IMR-90 (cell line): ENCODE results near the gene MYH6. TPM values are rescaled to one million over a fixed set of nuclear protein-coding genes. Genes with fewer than 3 reads are reported as not detected.

Experiments
- ATAC-seq: fragments of 200-7000 bp; cut with Tn5 transposase; 2 replicates; pipeline ENCODE4 v1.9.1; 2020; ENCODE audit warnings: low read depth, mild to moderate bottlenecking, moderate library complexity
- BruUV-seq: library from RNA; stranded (reverse); fragments of 400-500 nt; replicated peaks from 2 replicates; lab custom pipeline; 2021; lab: Mats Ljungman, UMichigan
- CTCF ChIA-PET: fragments of 300-600 bp; formaldehyde crosslinking; extraction: SDS; loops from one replicate; lab custom pipeline; 2021; ENCODE audit warnings: antibody characterized with exemption; lab: Yijun Ruan, JAX
- POLR2A ChIA-PET: fragments of 300-600 bp; sonication (Branson Sonifier 250); formaldehyde crosslinking; loops from one replicate; lab custom pipeline; 2022; ENCODE audit warnings: antibody characterized with exemption; ENCODE audit not compliant: unreplicated experiment; lab: Charles Lee
- DNase-seq: peaks from one replicate; pipeline ENCODE4 v3.0.0; 2013
- H2AFZ ChIP-seq: replicated peaks from 2 replicates; pipeline ENCODE3; 2013; ENCODE audit warnings: low read length, mild to moderate bottlenecking; ENCODE audit not compliant: poor library complexity
- H2AK5ac ChIP-seq: 2 replicates; pipeline ENCODE4 v1.6.1; 2013; ENCODE audit warnings: low read depth, low read length, inconsistent platforms
- H2AK9ac ChIP-seq: replicated peaks from 2 replicates; pipeline ENCODE3; 2013; ENCODE audit warnings: mild to moderate bottlenecking, low read depth, low read length, moderate library complexity; ENCODE audit not compliant: poor library complexity
- H2BK120ac ChIP-seq: 2 replicates; pipeline ENCODE4 v1.6.1; 2013; ENCODE audit warnings: low read depth, low read length, inconsistent platforms
- H2BK15ac ChIP-seq: 3 replicates; pipeline ENCODE4 v1.6.1; 2013; ENCODE audit warnings: low read depth, low read length, inconsistent platforms
- H2BK20ac ChIP-seq: 2 replicates; pipeline ENCODE4 v1.6.1; 2013; ENCODE audit warnings: low read depth, mild to moderate bottlenecking, inconsistent platforms, low read length, moderate library complexity
- H2BK5ac ChIP-seq: 2 replicates; pipeline ENCODE4 v1.6.1; 2013; ENCODE audit warnings: mild to moderate bottlenecking, low read depth, low read length, inconsistent platforms; ENCODE audit not compliant: poor library complexity, severe bottlenecking
- H3K14ac ChIP-seq: replicated peaks from 2 replicates; pipeline ENCODE4 v1.6.1; 2013; ENCODE audit warnings: low read depth, low read length, inconsistent platforms
- H3K18ac ChIP-seq: 2 replicates; pipeline ENCODE4 v1.6.1; 2013; ENCODE audit warnings: low read depth, low read length, control low read depth
- H3K23ac ChIP-seq: 2 replicates; pipeline ENCODE4 v1.6.1; 2013; ENCODE audit warnings: low read depth, low read length, inconsistent platforms
- H3K27ac ChIP-seq: 2 replicates; pipeline ENCODE4 v1.5.1; 2013; ENCODE audit warnings: mild to moderate bottlenecking, control low read depth, low read length; ENCODE audit not compliant: insufficient read depth
- H3K27me3 ChIP-seq: 2 replicates; pipeline ENCODE4 v1.6.1; 2013; ENCODE audit warnings: low read length; ENCODE audit not compliant: control insufficient read depth, insufficient read depth
- H3K36me3 ChIP-seq: 2 replicates; pipeline ENCODE4 v1.6.1; 2013; ENCODE audit warnings: low read length, mixed read lengths; ENCODE audit not compliant: control insufficient read depth, insufficient read depth
- H3K4ac ChIP-seq: 2 replicates; pipeline ENCODE4 v1.6.1; 2013; ENCODE audit warnings: low read depth, low read length, inconsistent platforms
- H3K4me1 ChIP-seq: 2 replicates; pipeline ENCODE4 v1.6.1; 2013; ENCODE audit warnings: low read length, mixed read lengths; ENCODE audit not compliant: control insufficient read depth, insufficient read depth
- H3K4me2 ChIP-seq: 2 replicates; pipeline ENCODE4 v1.6.1; 2013; ENCODE audit warnings: low read depth, mild to moderate bottlenecking, control low read depth, low read length, moderate library complexity
- H3K4me3 ChIP-seq: 2 replicates; pipeline ENCODE4 v1.5.1; 2013; ENCODE audit warnings: low read depth, mild to moderate bottlenecking, control low read depth, low read length, moderate library complexity; ENCODE audit not compliant: insufficient read depth
- H3K56ac ChIP-seq: 2 replicates; pipeline ENCODE4 v1.6.1; 2013; ENCODE audit warnings: low read length, inconsistent platforms; ENCODE audit not compliant: insufficient read depth; ENCODE audit errors: extremely low read depth
- H3K79me1 ChIP-seq, 2 experiments: 2 replicates each; pipeline ENCODE4 v1.6.1; 2013; ENCODE audit warnings: low read length in 2 of 2, inconsistent platforms in 1 of 2, low read depth in 1 of 2
- H3K9ac ChIP-seq: 2 replicates; pipeline ENCODE4 v1.6.1; 2013; ENCODE audit warnings: low read depth, low read length, control low read depth
- H3K9me1 ChIP-seq: 2 replicates; pipeline ENCODE4 v1.6.1; 2013; ENCODE audit warnings: low read length, inconsistent platforms; ENCODE audit not compliant: insufficient read depth
- H3K9me3 ChIP-seq: 2 replicates; pipeline ENCODE4 v1.6.1; 2013; ENCODE audit warnings: low read length; ENCODE audit not compliant: control insufficient read depth, insufficient read depth
- H4K20me1 ChIP-seq: 2 replicates; pipeline ENCODE4 v1.6.1; 2013; ENCODE audit warnings: low read length, inconsistent platforms; ENCODE audit not compliant: insufficient read depth
- H4K5ac ChIP-seq: 2 replicates; pipeline ENCODE4 v1.6.1; 2013; ENCODE audit warnings: mild to moderate bottlenecking, low read depth, low read length, control low read depth
- H4K8ac ChIP-seq, 2 experiments: 2 replicates each; pipeline ENCODE4 v1.6.1; 2013; ENCODE audit warnings: low read depth in 2 of 2, low read length in 2 of 2, control low read depth in 1 of 2, inconsistent platforms in 1 of 2
- H4K91ac ChIP-seq: 2 replicates; pipeline ENCODE4 v1.6.1; 2013; ENCODE audit warnings: low read depth, low read length, inconsistent platforms; ENCODE audit not compliant: insufficient read depth
- BHLHE40 ChIP-seq: fragments of 150-350 bp; IDR thresholded peaks from 2 replicates; pipeline ENCODE4 v1.6.1; 2016; ENCODE audit warnings: mild to moderate bottlenecking, low read depth, low read length
- CEBPB ChIP-seq: IDR thresholded peaks from 2 replicates; pipeline ENCODE4 v1.6.1; 2012; ENCODE audit warnings: low read depth, low read length, improper control_type of control experiment
- CHD1 ChIP-seq: IDR thresholded peaks from 2 replicates; pipeline ENCODE4 v1.6.1; 2012; ENCODE audit warnings: low read depth, low read length, improper control_type of control experiment
- CTCF ChIP-seq: conservative IDR thresholded peaks from 2 replicates; pipeline ENCODE4 v1.5.1; 2012; ENCODE audit warnings: mild to moderate bottlenecking, low read depth, low read length, improper control_type of control experiment
- ELK1 ChIP-seq: fragments of 150-350 bp; IDR thresholded peaks from 2 replicates; pipeline ENCODE4 v1.6.1; 2016; ENCODE audit warnings: low read depth, mild to moderate bottlenecking, low read length, moderate library complexity, borderline replicate concordance
- FOS ChIP-seq: fragments of 150-350 bp; IDR thresholded peaks from 2 replicates; pipeline ENCODE4 v1.6.1; 2016; ENCODE audit warnings: low read depth, low read length
- MAFK ChIP-seq: IDR thresholded peaks from 2 replicates; pipeline ENCODE4 v1.6.1; 2012; ENCODE audit warnings: low read depth, low read length, improper control_type of control experiment
- MAZ ChIP-seq: IDR thresholded peaks from 2 replicates; pipeline ENCODE4 v1.6.1; 2012; ENCODE audit warnings: low read depth, mild to moderate bottlenecking, low read length, improper control_type of control experiment, moderate library complexity, borderline replicate concordance
- MXI1 ChIP-seq: IDR thresholded peaks from 2 replicates; pipeline ENCODE4 v1.6.1; 2012; ENCODE audit warnings: low read depth, mild to moderate bottlenecking, low read length, moderate library complexity, borderline replicate concordance
- NFE2L2 ChIP-seq: fragments of 150-350 bp; IDR thresholded peaks from 2 replicates; pipeline ENCODE4 v1.6.1; 2016; ENCODE audit warnings: low read depth, mild to moderate bottlenecking, low read length
- POLR2A ChIP-seq: IDR thresholded peaks from 2 replicates; pipeline ENCODE4 v1.6.1; 2012; ENCODE audit warnings: mild to moderate bottlenecking, low read depth, low read length
- RAD21 ChIP-seq: IDR thresholded peaks from 2 replicates; pipeline ENCODE4 v1.6.1; 2012; ENCODE audit warnings: low read length, improper control_type of control experiment
- RCOR1 ChIP-seq: IDR thresholded peaks from 2 replicates; pipeline ENCODE4 v1.6.1; 2012; ENCODE audit warnings: mild to moderate bottlenecking, low read length, improper control_type of control experiment; ENCODE audit not compliant: insufficient replicate concordance
- RFX5 ChIP-seq: IDR thresholded peaks from 2 replicates; pipeline ENCODE4 v1.8.0; 2012; ENCODE audit warnings: low read depth, mild to moderate bottlenecking, low read length, moderate library complexity
- SMC3 ChIP-seq: fragments of 150-350 bp; IDR thresholded peaks from 2 replicates; pipeline ENCODE4 v1.6.1; 2016; ENCODE audit warnings: low read depth, mild to moderate bottlenecking, antibody characterized with exemption, low read length, moderate library complexity
- USF2 ChIP-seq: fragments of 150-350 bp; IDR thresholded peaks from 2 replicates; pipeline ENCODE4 v1.6.1; 2017; ENCODE audit warnings: mild to moderate bottlenecking, antibody characterized with exemption, low read length, low read depth
- WGBS, 2 experiments: methylation state at CpG; one replicate each; pipeline versions ENCODE4 v1.1.5 to v1.1.7; 2013; ENCODE audit warnings: missing lambda C conversion rate in 2 of 2; ENCODE audit not compliant: insufficient read length in 1 of 2; ENCODE audit errors: extremely low coverage in 2 of 2; 5-methylcytosine and 5-hydroxymethylcytosine counted together
- dilution Hi-C: fragments of 300-500 bp; cut with HindIII; formaldehyde crosslinking; loops from one replicate; pipeline ENCODE4 v1.14.3; 2018; ENCODE audit warnings: low sequenced_read_pairs; ENCODE audit not compliant: unreplicated experiment
- in situ Hi-C: fragments of 300-500 bp; cut with MboI; formaldehyde crosslinking; loops from 3 replicates; pipeline ENCODE4 v1.14.3; 2019; ENCODE audit warnings: low sequenced_read_pairs, inconsistent platforms, mixed read lengths
- intact Hi-C: fragments of 100-400 bp; cut with micrococcal nuclease; formaldehyde crosslinking; loops from 2 replicates; pipeline ENCODE4 v1.10.0; 2022
- polyA plus RNA-seq, 3 experiments: library from polyadenylated mRNA; depleted of rRNA; stranded (reverse); fragments of >200 nt; gene quantifications; 2 replicates each; pipeline ENCODE4 v1.2.3, GENCODE V29; 2012; ENCODE audit warnings: low replicate concordance in 1 of 3
- total RNA-seq: library from RNA; depleted of rRNA; stranded (reverse); fragments of >200 nt; gene quantifications from 2 replicates; pipeline ENCODE4 v1.2.3, GENCODE V29; 2012

MYH6 gene
- total and polyA plus RNA-seq, 2 of the 4 experiments (the other 2 are of a cell fraction), result not detected

- CTCF ChIA-PET, result no interaction called here
- no peak overlapping the region for H2AFZ ChIP-seq
- no peaks in the 10 kb centered on the region for H3K9me1 ChIP-seq
- WGBS, 2 experiments, result no CpG with 5 or more reads among the region's 1 CpG
- no peaks in the 10 kb centered on the region for H3K79me1 ChIP-seq
- no peak overlapping the region for H4K5ac ChIP-seq
- H3K27ac ChIP-seq, result no peak overlapping the region
- no peak overlapping the region for H2BK120ac ChIP-seq
- in situ Hi-C loops (no loop called here), intact Hi-C loops (no loop called here), dilution Hi-C loops (no loop called here)
- H3K23ac ChIP-seq, result no peak overlapping the region
- no peak overlapping the region for H3K4ac ChIP-seq
- BruUV-seq, result no TSS peak
- H2BK20ac ChIP-seq, result no peak overlapping the region
- peaks cover 3% of the 10 kb centered on the region for H3K27me3 ChIP-seq
- no peaks in the 10 kb centered on the region for H4K20me1 ChIP-seq
- no peak overlapping the region for H3K18ac ChIP-seq
- H3K36me3 ChIP-seq, result no peaks in the 10 kb centered on the region
- no peaks in the 10 kb centered on the region for H3K4me1 ChIP-seq
- H3K4me2 ChIP-seq, result no peak overlapping the region
- TF ChIP-seq MAZ (no peak), RFX5 (no peak), CTCF (no peak), CHD1 (no peak), FOS (no peak), BHLHE40 (no peak), RCOR1 (no peak), POLR2A (no peak), RAD21 (no peak), NFE2L2 (no peak), MXI1 (no peak), USF2 (no peak), ELK1 (no peak), MAFK (no peak), SMC3 (no peak), CEBPB (no peak)
- no peak overlapping the region for H3K56ac ChIP-seq
- ATAC-seq (no peak), DNase-seq (no peak)
- no peak overlapping the region for H2AK9ac ChIP-seq
- H3K4me3 ChIP-seq, result no peak overlapping the region
- no peak overlapping the region for H3K9ac ChIP-seq
- H2BK5ac ChIP-seq, result no peak overlapping the region
- no peak overlapping the region for H2AK5ac ChIP-seq
- H3K14ac ChIP-seq, result no peak overlapping the region
- no peak overlapping the region for H4K8ac ChIP-seq
- POLR2A ChIA-PET, result no interaction called here
- no peaks in the 10 kb centered on the region for H3K9me3 ChIP-seq
- no peak overlapping the region for H2BK15ac ChIP-seq
- no peak overlapping the region for H4K91ac ChIP-seq
These were observed 41.2 kb upstream of the MYH6 start for GRCh38 chr14:23449314-23449713.
